NCI-H128 (cell line): Measurements from ENCODE around the gene MEIOB.
"Not testable (repeated sequence)": the region's sequence is repeated elsewhere in the genome, so short reads cannot be mapped to it uniquely, and the experiment has no call there.

Experiments used
- DNase-seq: peaks from one replicate; lab custom pipeline; 2025; ENCODE audit not compliant: unreplicated experiment; lab: John Stamatoyannopoulos, UW

Gene MEIOB

GRCh38 chr16:1816396-1817275, 55.3 kb downstream of the MEIOB start:
- DNase-seq: no peak

DNA sequence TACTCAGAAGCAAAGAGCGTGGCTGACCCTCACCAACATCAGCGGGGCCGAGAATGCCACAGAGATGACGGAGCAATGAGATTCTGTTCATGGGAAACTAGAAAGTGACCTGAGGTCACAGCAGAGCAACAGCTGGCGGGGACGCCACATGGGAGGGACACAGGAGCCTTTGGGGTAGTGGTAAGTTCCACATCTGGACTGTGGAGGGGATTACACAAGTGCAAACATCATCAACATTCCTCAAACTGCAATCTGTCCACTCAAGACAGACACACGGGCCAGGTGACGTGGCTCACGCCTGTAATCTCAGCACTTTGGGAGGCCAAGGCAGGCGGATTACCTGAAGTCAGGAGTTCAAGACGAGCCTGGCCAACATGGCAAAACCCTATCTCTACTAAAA, 56.5 kb downstream of the MEIOB start:
- no peak for DNase-seq

- DNase-seq: peak; percentile 19
Observed at GRCh38 chr16:1812732-1813163, 59.2 kb downstream of the MEIOB start.

DNA sequence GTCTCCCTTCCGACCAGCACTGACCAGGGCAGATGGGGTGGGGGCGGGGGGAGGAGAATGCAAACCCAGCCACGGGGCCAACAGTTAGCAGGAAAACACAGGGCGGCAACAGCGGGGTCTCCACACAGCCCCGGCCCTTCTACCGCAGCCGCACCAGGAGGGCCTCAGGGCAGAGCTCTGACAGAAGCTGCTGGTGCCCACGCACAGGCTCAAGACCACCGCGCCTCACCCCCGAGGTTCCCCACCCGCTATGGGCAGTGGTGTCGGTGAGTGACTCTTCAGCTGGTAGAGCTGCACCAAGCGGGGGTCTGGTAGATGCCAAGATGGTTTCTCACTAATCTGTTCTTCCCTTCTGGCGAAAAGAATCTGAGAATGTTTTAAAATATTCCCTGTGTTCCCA, 61.4 kb downstream of the MEIOB start:
- no peak for DNase-seq

DNA sequence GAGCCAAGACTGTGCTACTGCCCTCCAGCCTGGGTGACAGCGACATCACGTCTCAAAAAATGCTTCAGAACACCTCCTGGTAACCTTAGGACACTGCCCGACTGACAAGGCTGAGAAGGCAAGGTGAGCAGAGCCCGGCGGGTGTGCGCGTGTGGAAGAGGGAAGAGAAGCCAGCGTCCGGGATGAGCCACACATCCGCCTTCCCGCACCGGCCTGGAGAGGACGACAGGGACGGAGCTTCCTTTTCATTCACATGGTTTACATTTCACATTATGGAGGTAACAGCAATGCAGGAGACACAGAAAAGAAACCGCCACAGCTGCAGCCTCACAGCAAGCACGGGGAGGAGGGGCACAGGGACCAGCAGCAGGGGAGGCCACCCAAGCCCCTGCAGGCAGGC, 61.9 kb downstream of the MEIOB start:
- no peak for DNase-seq

GRCh38 chr16:1809281-1809801, 62.6 kb downstream of the MEIOB start:
- no peak for DNase-seq

- no peak for DNase-seq
Observed at GRCh38 chr16:1808691-1809090, 63.3 kb downstream of the MEIOB start.

- DNase-seq: no peak
Observed at GRCh38 chr16:1807626-1808025, 64.3 kb downstream of the MEIOB start.

DNA sequence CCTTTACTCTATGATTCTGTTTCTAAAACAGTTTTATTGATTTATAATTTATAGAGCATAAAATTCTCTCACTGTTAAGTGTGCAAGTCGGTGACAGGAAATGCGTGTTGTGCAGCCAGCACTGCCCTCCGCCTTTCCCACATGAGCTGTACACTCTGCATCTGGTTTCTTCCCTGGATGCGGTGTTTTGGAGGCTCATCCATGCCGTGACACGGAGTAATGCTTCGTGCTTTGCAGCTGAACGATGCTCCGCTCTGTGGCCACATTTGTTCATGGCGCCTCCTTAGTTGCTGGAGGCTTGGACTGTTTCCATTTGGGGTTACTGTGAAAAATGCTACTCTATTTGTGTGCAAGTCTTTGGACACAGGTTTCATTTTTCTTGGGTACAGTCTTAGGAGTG, 71.3 kb downstream of the MEIOB start:
- DNase-seq: no peak

DNA sequence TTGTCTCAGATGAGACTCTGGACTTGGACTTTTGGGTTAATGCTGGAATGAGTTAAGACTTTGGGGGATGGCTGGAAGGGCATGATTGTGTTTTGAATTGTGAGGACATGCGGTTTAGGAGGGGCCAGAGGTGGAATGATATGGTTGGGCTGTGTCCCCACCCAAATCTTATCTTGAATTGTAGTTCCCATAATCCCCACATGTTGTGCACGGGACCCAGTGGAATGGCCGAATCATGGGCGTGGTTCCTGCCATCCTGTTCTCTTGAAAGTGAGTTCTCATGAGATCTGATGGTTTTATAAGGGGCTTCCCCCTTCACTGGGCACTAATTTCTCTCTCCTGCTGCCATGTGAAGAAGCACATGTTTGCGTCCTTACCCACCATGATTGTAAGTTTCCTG, 72.7 kb downstream of the MEIOB start:
- not testable (repeated sequence) for DNase-seq

GRCh38 chr16:1794908-1795666, 76.9 kb downstream of the MEIOB start:
- DNase-seq: no peak

GRCh38 chr16:1794221-1794871, 77.6 kb downstream of the MEIOB start:
- no peak for DNase-seq

DNA sequence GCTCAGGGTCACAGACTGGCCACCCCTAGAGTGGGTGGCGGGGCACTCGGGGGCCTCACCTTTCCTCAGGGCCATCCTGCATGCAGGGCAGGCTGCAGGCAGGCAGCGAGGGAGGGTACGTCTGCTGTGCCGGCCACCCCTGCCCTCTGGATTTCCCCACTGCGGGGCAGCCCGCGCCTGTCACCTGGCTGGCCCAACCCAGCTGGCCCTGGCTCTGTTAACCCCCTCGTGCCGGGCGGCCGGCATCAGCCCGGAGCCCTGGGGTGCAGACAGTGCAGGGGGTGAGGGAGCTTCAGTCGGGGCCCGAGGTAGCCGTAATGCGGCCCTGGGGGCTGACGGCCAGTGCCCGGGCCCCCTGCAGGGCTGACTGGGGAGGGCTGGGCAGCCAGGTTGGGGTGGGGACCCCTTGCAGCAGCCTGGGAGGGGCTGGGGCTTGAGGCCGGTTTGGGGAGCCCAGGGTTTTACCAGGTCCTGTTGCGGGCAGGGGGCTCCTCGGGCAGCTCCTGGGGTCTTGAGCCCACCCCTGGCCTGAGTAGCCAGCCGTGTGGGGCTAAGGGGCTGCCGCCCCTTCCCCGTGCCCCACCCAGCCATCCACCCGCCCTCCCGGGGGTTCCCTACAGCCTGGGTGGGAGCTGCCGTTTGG, 78.3 kb downstream of the MEIOB start, which contains the start of gene IGFALS:
Gene IGFALS, minus strand, starts transcription at position 128 of the 643 bp plus-strand sequence. Its CDS starts 53 bp downstream, at position 75.
- DNase-seq: no peak

DNA sequence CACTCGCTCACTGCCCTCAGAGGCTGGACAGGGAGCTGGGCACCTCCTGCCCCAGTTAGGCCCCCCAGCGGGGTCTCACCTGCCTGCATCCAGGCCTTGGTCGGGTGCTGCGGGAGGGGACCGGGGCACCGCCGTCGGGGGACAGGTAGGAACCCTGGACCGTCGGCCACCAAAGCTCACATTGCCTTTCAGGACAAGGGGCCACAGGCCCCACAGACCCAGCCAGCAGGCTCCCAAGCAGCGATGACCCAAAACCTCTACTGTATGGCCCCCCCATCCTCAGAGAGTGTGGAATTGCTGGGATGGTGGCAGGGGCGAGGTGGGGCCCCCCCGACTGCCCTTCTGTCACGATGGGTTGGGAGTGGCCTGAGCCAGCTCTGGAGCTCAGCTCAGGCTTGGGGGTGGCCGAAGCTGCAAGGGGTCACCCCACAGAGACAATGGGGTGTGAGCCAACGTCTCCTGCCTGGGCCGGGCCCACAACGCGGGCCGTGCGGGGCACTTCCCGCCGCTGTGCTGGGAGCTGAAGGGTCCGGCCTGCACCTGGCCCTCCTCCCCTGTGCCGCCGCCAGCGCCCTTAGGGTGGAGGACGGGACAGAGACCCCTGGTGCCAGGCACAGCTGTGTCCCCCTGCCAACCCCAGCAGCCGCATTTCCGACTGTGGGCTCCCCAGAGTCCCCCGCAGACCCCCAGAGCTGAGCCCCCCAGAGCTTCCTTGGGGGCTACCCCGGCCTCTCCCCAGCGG, 79.0 kb downstream of the MEIOB start:
- no peak for DNase-seq

DNA sequence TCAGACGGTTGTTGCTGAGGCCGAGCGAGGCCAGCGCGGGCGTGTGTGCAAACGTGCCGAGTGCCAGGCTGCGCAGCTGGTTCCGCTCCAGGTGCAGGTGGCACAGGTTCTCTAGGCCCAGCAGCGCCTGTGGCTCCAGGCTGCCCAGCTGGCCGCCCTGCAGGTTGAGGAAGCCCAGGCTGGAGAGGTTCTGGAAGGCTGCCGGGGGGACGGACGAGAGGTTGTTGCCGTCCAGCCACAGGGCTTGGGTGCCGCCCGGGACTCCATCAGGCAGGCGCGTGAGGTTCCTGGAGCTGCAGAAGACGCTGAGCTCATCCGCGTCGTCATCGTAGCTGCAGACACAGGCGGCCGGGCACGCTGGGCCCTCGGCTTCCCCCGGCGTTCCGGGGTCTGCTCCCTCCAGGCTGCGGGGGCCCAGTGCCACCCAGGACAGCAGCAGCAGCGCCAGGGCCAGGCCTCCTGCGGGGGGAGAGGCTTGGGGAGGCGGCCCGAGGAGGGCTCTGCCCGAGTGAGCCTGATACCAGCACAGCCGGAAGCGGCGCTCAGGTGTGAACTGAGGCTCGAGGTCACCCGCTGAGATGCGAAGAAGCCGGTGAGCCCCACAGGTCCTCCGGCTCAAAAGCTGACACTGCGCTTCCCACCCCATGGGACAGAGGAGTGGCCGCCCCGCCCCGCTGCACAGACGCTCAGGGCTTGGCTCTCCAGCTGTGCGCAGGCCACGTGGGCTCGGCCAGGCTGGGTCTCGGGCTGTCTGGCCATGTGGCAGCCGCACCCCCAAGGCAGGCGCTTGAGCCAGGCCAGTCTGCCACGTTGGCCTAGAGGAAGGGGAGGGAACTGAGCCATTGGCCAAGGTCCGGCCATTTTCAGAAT, 79.8 kb downstream of the MEIOB start:
- DNase-seq: no peak

DNA sequence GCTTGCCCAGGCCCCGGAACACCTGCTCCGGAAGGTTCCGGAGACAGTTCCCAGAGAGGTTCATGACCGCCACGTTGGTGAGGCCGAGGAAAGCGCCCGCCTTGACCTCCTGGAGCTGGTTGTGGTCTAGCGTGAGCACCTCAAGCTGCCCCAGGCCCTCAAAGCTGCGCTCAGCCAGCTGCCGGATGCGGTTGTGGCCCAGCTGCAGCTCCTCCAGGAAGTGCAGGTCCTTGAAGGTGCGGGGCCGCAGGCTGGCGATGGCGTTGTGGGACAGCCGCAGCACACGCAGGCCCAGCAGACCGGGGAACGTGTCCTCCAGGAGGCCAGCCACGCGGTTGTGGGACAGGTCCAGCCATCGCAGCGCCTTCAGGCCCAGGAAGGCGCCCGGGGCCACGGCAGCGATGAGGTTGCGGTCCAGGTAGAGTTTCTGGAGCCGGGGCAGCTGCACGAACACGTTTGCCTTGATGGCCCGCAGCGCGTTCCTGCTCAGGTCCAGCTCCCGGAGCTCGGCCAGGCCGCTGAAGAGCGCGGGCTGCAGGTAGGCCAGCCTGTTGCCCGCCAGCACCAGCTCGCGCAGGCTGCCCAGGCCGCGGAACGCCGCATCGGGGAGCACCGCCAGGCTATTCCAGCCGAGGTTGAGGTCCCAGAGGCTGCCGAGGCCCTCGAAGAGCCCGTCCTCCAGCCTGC, 80.6 kb downstream of the MEIOB start:
- DNase-seq: no peak

DNA sequence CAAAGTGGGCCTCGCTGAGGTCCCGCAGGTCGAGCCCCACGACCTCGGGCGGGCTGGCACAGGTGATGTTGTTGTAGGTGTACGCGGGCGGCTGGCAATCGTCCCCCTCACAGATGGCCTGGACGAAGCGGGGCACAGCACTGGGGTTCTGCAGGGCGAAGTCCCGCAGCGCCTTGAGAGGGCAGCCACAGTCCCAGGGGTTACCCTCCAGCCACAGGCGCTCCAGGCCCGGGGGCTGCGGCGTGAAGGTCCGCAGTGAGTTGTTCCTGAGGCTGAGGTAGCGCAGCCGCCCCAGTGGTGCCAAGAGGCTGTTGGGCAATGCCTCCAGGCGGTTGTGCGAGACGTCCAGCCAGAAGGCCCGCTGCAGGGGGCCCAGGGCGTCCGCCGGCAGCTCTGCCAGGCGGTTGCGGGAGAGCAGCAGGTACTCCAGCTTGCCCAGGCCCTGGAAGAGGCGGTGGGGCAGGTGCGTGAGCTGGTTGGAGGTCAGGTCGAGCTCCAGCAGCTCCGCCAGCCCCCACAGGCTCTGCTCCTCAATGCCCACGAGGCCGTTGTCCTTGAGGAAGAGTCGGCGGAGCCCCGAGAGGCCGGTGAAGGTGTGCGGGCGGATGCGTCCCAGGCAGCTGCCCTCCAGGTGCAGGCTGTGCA, 81.2 kb downstream of the MEIOB start:
- no peak for DNase-seq

GRCh38 chr16:1790261-1790610, 81.7 kb downstream of the MEIOB start:
- DNase-seq: no peak
